Heart right ventricle (tissue), 16 donors: ENCODE data around the gene SMC4. TPM values are rescaled to one million over a fixed set of nuclear protein-coding genes. Genes with fewer than 3 reads are reported as not detected.

Source experiments
- ATAC-seq, 8 donors: fragments of 200-7000 bp; cut with Tn5 transposase; one replicate each; pipeline ENCODE4 v1.9.1; 2020; ENCODE audit warnings: mild to moderate bottlenecking in 8 of 8, moderate library complexity in 8 of 8, moderate number of reproducible peaks in 1 of 8
- DNase-seq, 2 donors: peaks; one replicate each; pipeline ENCODE4 v3.0.0-alpha.2; 2020
- H3K27ac ChIP-seq, 10 donors: fragments of 200-600 bp; sonication (generic) in 2 of 10; one replicate each; pipeline versions ENCODE4 v1.5.0 to v1.8.0; 2020 to 2022; ENCODE audit warnings: mild to moderate bottlenecking in 3 of 10
- H3K27me3 ChIP-seq, 7 donors: fragments of 200-600 bp; one replicate each; pipeline ENCODE4 v1.8.0; 2021 to 2022; ENCODE audit warnings: mild to moderate bottlenecking in 2 of 7
- H3K36me3 ChIP-seq, 9 donors: fragments of 200-600 bp; sonication (generic) in 1 of 9; one replicate each; pipeline versions ENCODE4 v1.5.0 to v1.8.0; 2020 to 2022; ENCODE audit warnings: mild to moderate bottlenecking in 2 of 9
- H3K4me1 ChIP-seq, 9 donors: fragments of 200-600 bp; sonication (generic) in 1 of 9; one replicate each; pipeline versions ENCODE4 v1.5.0 to v1.8.0; 2020 to 2022; ENCODE audit warnings: mild to moderate bottlenecking in 4 of 9
- H3K4me3 ChIP-seq, 10 donors: fragments of 200-600 bp; sonication (generic) in 2 of 10; one replicate each; pipeline versions ENCODE4 v1.5.0 to v1.8.0; 2020 to 2022; ENCODE audit warnings: mild to moderate bottlenecking in 7 of 10, moderate library complexity in 2 of 10
- H3K9me3 ChIP-seq, 11 donors: fragments of 200-600 bp in 10 of 11; sonication (generic) in 2 of 11; one replicate each; pipeline versions ENCODE4 v1.5.0 to v1.8.0; 2013 to 2022; ENCODE audit warnings: mild to moderate bottlenecking in 2 of 11, control low read depth in 1 of 11, moderate library complexity in 1 of 11
- CTCF ChIP-seq, 9 donors: fragments of 200-600 bp; sonication (generic) in 2 of 9; IDR thresholded peaks; one replicate each; pipeline versions ENCODE4 v1.5.0 to v1.8.0; 2021 to 2022; ENCODE audit warnings: antibody characterized with exemption in 9 of 9, mild to moderate bottlenecking in 5 of 9, moderate library complexity in 1 of 9
- WGBS, 2 donors: extraction: QIAGEN DNeasy Blood & Tissue Kit; methylation state at CpG; one replicate each; pipeline ENCODE4 v1.1.7; 2013; ENCODE audit warnings: inconsistent platforms in 1 of 2; 5-methylcytosine and 5-hydroxymethylcytosine counted together
- intact Hi-C, 10 donors: fragments of 100-400 bp; cut with DNase I; formaldehyde crosslinking; loops; one replicate each; pipeline versions ENCODE4 v1.11.1 to v1.14.2; 2022
- polyA plus RNA-seq, 2 donors: library from polyadenylated mRNA; stranded (reverse); fragments of 200-250 nt; gene quantifications; one replicate each; pipeline ENCODE4 v1.2.3, GENCODE V29; 2013
- total RNA-seq, 10 donors: library from RNA; stranded (reverse); fragmentation: NEBNext Ultra II Directional in 3 of 10; extraction: Animal tissue kit (Norgen Biotek cat#: 25700) in 3 of 10; gene quantifications; one replicate each; pipeline versions ENCODE4 v1.2.1 to v1.2.4, GENCODE V29; 2021 to 2023
- donor health status: Arrhythmogenic right ventricular cardiomyopathy.
- donor health status: ischemic (EF 13 %, LVEDD 7.1; RV severe dilation, severe dysfunction).
- donor health status: healthy with polysubstance abuse.
- donor health status: DM: no; HTN: yes; CAD: no.
- donor health status: DM: no; HTN: no; CAD: no.
- donor health status: ischemic (EF 25% LVEDD 6.9; RV normal size, moderate dysfunction).
- donor health status: ischemic (EF 25% LVEDD 5.7; RV mildly dilated, moderate dysfunction).
- donor health status: healthy.
- donor health status: DM: yes; HTN: yes; CAD: no.
- donor health status: Ischemic cardiomyopathy.
- donor health status: ischemic (EF 35%, LVEDD 5.7; RV mildly dilated, moderate dysfunction).
- donor health status: nonischemic (EF 11% LVEDD 7.7; RV severe dilation, severe dysfunction).
- donor health status: DM: yes; HTN: yes; CAD: no.
- donor health status: PGD.
- donor health status: ischemic (EF 29% LVEDD 5.4; RV normal size, mild dysfunction).
- donor health status: nonischemic (EF 23%, LVEDD 6.1; RV moderate dilation, normal function).

SMC4 gene
- total and polyA plus RNA-seq, 12 donors, result 8.9 to 38.6 (median 17.3) TPM

DNA sequence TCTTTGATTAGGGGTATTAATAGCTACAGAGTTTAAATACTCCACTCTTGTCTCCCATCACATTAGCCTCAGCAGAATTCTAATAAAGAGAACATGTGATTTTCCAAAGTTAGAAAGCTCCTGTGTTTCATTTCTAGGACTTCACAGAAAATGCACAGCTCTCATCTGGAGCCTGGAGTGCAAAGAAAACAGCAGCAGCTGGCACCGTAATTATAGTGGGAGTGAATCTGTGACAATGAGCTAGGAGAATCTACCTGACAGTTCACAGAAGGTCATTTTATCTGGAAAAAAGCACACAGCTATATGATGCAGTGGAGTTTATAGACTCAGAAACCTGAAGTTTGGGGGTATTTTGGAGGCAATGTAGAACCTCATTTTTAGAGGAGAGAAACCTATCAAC, 55.5 kb downstream of the SMC4 start:
- no peak for ATAC-seq
- 52 to 73% methylated on average over 1 of the region's 1 CpG for WGBS, 2 donors
- intact Hi-C loops, result no loop called here

GRCh38 chr3:160455846-160456245, 56.4 kb downstream of the SMC4 start:
- ATAC-seq (no peak), DNase-seq (no peak)
- Histone ChIP-seq H3K27ac (no peak overlapping the region), H3K4me3 (no peak overlapping the region), H3K36me3 (no peaks in the 10 kb centered on the region), H3K4me1 (peaks cover 0 to 2% (median 0%) of the 10 kb centered on the region in 9 donors), H3K27me3 (no peaks in the 10 kb centered on the region), H3K9me3 (no peaks in the 10 kb centered on the region)
- no peak for TF ChIP-seq CTCF (IDR thresholded peaks at IDR 0.05)
- WGBS, 2 donors, result 86 to 87% methylated on average over 3 of the region's 3 CpGs
- intact Hi-C loops, result no loop called here

More for the DNA sequence above, 55.5 kb downstream of the SMC4 start:
- no peak overlapping the region for H3K4me3 ChIP-seq
- no peak for TF ChIP-seq CTCF (IDR thresholded peaks at IDR 0.05)
- DNase-seq, result no peak
- peaks cover 0 to 4% (median under 1%) of the 10 kb centered on the region in 7 donors for H3K27me3 ChIP-seq
- H3K9me3 ChIP-seq, result no peaks in the 10 kb centered on the region
- peaks cover 0 to 11% (median 7%) of the 10 kb centered on the region in 9 donors for H3K4me1 ChIP-seq
- H3K27ac ChIP-seq, result no peak overlapping the region
- no peaks in the 10 kb centered on the region for H3K36me3 ChIP-seq

DNA sequence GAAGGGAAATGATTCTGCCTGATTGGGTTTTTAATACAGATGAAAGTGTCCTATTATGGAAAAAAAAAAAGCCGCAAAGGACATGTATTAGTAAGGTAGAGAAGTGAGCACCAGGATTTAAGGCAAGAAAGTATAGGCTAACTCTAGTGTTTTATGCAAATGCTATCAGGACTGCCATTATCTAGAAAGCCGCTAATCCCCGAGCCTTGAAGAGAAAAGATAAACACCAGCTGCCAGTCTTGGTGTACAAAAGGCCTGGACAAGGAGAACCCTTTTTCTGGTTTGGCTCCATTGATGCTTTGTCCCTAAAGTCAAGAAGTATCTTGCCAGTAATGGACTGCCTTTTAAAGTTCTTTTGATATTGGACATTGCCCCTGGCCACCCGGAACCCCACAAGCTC, 58.7 kb downstream of the SMC4 start:
- no peaks in the 10 kb centered on the region for H3K4me1 ChIP-seq
- TF ChIP-seq CTCF (IDR thresholded peaks at IDR 0.05), result no peak
- 63 to 68% methylated on average over 4 of the region's 4 CpGs for WGBS, 2 donors

DNA sequence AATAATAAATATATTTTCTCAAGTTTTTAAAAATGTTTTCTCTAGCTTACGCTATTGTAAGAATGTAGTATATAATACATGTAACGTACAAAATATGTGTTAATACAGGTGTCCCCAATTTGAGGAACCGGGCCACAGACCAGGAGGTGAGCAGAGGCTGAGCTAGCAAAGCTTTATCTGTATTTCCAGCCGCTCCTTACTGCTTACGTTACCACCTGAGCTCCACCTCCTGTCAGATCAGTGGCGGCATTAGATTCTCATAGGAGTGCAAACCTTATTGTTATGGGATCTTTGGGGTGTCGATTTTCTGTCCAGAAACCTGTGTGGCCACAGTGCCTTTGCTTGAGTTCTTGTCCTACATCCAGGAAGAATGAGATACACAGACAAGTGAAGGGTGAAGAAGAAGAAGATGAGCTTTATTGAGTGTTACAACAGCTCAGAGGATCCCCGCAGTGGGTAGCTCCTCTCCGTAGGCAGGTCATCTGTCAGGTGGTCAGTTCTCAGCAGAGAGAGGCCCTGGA, 60.1 kb downstream of the SMC4 start:
- no peaks in the 10 kb centered on the region for H3K36me3 ChIP-seq
- ATAC-seq (no peak), DNase-seq (no peak)
- H3K27ac ChIP-seq, result no peak overlapping the region
- no peak overlapping the region for H3K4me3 ChIP-seq
- TF ChIP-seq CTCF (IDR thresholded peaks at IDR 0.05), result no peak
- no peaks in the 10 kb centered on the region for H3K4me1 ChIP-seq
- intact Hi-C loops, result no loop called here
- H3K27me3 ChIP-seq, result peaks cover 0 to 7% (median 0%) of the 10 kb centered on the region in 7 donors
- no peaks in the 10 kb centered on the region for H3K9me3 ChIP-seq
- 93 to 96% methylated on average over 9 of the region's 9 CpGs for WGBS, 2 donors

More for the DNA sequence above, 58.7 kb downstream of the SMC4 start:
- no peaks in the 10 kb centered on the region for H3K9me3 ChIP-seq
- no peak overlapping the region for H3K27ac ChIP-seq
- H3K36me3 ChIP-seq, result no peaks in the 10 kb centered on the region
- DNase-seq, result no peak
- H3K4me3 ChIP-seq, result no peak overlapping the region
- peaks cover 0 to 6% (median 0%) of the 10 kb centered on the region in 7 donors for H3K27me3 ChIP-seq
- intact Hi-C loops, result no loop called here
- no peak for ATAC-seq
